Gastrocnemius medialis (tissue), 4 donors: ENCODE data around the gene DDX1.

Experiments used
- CTCF ChIP-seq, 5 experiments: fragments of 450-650 bp in 3 of 5; fragments of 200-600 bp in 2 of 5; sonication (generic) in 2 of 5; IDR thresholded peaks in 4 of 5; conservative IDR thresholded peaks in 1 of 5; 1 replicate in 4 of 5; 2 replicates in 1 of 5; pipeline ENCODE4 v1.5.1; 2016 to 2019; ENCODE audit warnings: antibody characterized with exemption in 5 of 5, mild to moderate bottlenecking in 3 of 5, moderate library complexity in 3 of 5
- POLR2A ChIP-seq, 2 donors: fragments of 450-650 bp; IDR thresholded peaks; one replicate each; pipeline ENCODE4 v1.6.1; 2017; ENCODE audit warnings: antibody characterized with exemption in 2 of 2, mild to moderate bottlenecking in 2 of 2, moderate library complexity in 2 of 2

DNA sequence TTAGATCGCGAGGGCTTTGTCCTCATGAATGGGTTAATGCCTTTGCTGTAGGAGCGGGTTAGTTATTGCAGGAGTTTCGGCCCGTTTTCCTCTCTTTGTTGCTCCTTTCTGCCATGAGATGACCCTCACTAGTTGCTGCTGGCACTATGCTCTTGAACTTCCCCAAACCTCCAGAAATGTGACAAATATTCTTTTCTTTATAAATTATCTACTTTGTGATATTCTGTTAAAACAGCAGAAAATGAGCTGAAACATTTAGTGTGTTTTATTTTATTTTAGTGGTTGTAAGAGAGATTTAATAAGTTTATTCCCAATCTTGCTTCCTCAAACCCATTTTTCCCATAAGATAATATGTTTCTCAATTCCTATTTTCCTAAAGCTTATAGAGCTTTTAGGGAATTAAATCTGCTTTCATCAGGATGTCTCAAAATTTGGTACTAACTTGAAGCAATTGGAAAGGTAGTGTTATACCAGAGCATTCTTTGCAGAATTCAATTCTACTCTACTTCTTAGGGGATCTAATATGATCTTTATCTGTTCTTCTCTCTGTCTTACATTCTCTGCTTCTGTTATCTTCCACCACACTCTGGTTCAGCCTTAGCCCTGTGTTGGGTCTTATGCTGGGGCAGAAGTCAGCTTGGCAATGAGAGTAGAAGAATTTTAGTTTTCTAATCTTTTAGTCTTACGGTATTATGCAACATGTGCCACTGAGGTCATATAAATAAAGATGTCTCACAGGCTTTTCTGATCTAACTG lies 23.1 kb downstream of the DDX1 start:
- TF ChIP-seq CTCF (IDR thresholded peaks at IDR 0.05 in 4 of 5, conservative IDR thresholded peaks at IDR 0.05 in 1 of 5) (no peak), POLR2A (IDR thresholded peaks at IDR 0.05) (no peak)
